Hindlimb muscle (tissue), 1 donor: ENCODE results near the gene TAOK3. TPM values are rescaled to one million over a fixed set of nuclear protein-coding genes. Genes with fewer than 3 reads are reported as not detected.
"Not testable (repeated sequence)": the region's sequence is repeated elsewhere in the genome, so short reads cannot be mapped to it uniquely, and the experiment has no call there.

ENCODE experiments used
- DNase-seq: peaks from one replicate; pipeline ENCODE4 v3.0.0-alpha.2; 2013
- polyA plus RNA-seq: library from polyadenylated mRNA; unstranded; fragments of 120-200 nt; gene quantifications from one replicate; pipeline ENCODE4 v1.2.1, GENCODE V29; 2013; ENCODE audit not compliant: insufficient read length

The TAOK3 gene
- polyA plus RNA-seq, 1 donor: 19.1 TPM

GRCh38 chr12:118290130-118290529, 82.6 kb downstream of the TAOK3 start:
- DNase-seq: no peak

DNA sequence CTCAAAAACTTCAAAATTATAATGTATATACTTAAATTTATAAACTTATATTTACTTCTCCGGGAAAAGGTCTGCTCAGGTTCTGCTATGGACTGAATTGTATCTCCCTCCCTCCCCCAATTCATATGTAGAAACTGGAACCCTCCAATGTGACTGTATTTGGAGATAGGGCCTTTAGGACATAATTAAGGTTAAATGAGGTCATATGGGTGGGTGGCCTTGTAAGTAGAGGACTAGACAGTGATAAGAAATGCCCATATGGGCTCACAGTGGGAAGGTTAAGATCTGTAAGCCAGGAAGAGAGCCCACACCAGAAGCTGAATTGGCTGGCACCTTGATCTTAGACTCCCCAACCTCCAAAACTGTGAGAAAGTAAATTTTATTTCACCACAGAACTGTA, 84.5 kb downstream of the TAOK3 start:
- no peak for DNase-seq

GRCh38 chr12:118287728-118288127, 85.0 kb downstream of the TAOK3 start:
- no peak for DNase-seq

GRCh38 chr12:118282767-118283166, 89.9 kb downstream of the TAOK3 start:
- DNase-seq: no peak

- not testable (repeated sequence) for DNase-seq
These were observed 94.4 kb downstream of the TAOK3 start for GRCh38 chr12:118278288-118278687.

DNA sequence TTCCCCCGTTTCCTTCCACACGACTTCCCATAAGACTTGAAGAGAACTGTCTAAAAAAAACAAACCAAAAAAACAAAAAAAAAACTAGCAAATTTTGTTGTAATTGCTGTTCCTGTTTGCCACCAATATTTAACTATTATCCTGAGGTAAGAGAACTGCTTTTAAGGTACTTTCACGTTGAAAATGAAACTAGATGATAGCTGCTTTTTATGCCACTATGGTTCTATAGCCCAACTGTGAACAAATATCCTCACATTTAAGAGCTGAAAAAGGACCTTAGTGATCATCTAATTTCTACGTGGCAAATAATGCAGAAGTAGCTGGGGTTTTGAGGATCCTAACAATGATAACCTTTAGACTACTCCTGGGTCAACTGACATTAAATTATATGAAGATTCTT, 98.6 kb downstream of the TAOK3 start:
- DNase-seq: no peak

GRCh38 chr12:118271770-118272417, 100.8 kb downstream of the TAOK3 start:
- no peak for DNase-seq

DNA sequence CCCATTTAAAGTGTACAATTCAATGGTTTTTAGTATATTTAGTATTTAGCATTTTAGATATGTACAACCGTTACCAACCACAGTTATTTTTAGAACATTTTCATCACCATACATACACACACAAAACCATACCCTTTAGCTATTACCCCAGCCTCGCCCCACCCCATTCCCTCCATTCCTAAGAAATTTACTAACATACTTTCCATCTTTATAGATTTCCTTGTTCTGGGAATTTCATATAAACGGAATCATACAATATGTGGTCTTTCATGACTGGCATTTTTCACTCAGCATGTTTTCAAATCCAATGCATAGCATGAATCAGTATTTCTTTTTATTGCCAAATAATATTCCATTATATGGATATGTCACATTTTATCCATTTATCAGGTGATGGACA, 101.5 kb downstream of the TAOK3 start:
- no peak for DNase-seq

- no peak for DNase-seq
These were observed 102.9 kb downstream of the TAOK3 start for GRCh38 chr12:118269806-118270205.

DNA sequence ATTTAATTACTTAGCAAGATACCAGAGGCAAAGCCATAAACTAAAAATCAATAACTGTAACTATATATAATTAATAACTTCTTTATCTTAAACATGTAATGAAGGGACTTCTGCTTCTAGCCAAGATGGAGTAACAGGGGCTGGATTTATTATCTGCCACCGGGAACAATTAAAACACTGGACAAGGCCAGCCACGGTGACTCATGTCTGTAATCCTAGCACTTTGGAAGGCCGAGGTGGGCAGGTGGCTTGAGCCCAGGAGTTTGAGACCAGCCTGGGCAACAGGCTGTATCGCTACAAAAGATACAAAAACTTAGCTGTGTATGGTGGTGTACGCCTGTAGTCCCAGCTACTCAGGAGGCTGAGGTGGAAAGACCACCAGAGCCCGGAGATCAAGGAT, 113.6 kb downstream of the TAOK3 start:
- no peak for DNase-seq

- DNase-seq: no peak
These were observed 116.4 kb downstream of the TAOK3 start for GRCh38 chr12:118256352-118256751.

DNA sequence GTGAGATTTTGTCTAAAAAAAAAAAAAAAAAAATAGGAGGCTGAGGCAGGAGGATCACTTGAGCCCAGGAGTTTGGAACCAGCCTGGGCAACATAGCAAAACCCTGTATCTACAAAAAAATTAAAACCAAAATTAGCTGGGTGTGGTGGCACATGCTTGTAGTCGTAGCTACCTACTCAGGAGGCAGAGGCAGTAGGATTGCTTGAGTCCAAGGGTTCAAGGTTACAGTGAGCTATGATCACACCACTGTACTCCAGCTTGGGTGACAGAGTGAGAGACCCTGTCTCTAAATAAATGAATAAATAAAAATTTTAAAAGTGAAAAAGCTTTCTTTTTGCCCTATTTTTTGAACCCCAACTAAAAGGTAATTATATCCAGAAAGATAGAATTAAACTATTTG, 123.2 kb downstream of the TAOK3 start:
- DNase-seq: no peak

- not testable (repeated sequence) for DNase-seq
These were observed 126.8 kb downstream of the TAOK3 start for GRCh38 chr12:118245886-118246285.

DNA sequence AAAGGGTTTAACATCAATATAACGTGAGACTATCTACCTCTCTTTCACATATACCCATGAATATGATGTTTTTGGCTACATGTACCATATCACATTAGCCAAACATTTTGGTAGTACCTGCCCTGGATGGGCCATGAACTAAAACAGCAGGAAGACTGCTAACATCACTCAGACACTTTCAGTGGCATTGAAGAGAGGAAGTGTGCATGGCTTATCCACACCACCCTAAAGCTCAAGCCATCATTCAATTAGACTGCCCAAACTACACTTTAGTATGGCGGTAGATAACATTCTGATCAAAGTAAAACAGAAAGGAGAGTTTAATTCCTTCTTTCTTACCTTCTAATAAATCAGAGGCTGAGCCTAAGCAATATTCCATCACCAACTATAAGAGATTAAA, 133.8 kb downstream of the TAOK3 start:
- no peak for DNase-seq

GRCh38 chr12:118237908-118238307, 134.8 kb downstream of the TAOK3 start:
- no peak for DNase-seq

GRCh38 chr12:118237052-118237665, 135.5 kb downstream of the TAOK3 start:
- peak; percentile 8 for DNase-seq

- no peak for DNase-seq
These were observed 152.0 kb downstream of the TAOK3 start for GRCh38 chr12:118220702-118221101.

DNA sequence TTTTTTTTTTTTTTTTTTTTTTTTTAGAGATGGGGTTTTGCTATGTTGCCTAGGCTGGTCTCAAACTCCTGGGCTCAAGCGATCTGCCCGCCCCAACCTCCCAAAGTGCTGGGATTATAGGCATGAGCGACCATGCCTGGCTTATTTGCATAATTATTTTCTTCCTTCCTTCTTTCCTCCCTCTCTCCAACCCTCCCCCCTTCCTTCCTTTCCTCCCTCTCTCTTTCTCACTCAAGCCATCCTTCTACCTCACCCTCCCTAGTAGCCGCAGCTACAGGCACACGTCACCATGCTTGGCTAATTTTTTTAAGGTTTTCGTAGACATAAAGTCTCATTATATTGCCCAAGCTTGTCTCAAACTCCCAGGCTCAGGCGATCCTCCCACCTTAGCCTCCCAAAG, 152.9 kb downstream of the TAOK3 start:
- no peak for DNase-seq

GRCh38 chr12:118219106-118219505, 153.6 kb downstream of the TAOK3 start:
- no peak for DNase-seq

DNA sequence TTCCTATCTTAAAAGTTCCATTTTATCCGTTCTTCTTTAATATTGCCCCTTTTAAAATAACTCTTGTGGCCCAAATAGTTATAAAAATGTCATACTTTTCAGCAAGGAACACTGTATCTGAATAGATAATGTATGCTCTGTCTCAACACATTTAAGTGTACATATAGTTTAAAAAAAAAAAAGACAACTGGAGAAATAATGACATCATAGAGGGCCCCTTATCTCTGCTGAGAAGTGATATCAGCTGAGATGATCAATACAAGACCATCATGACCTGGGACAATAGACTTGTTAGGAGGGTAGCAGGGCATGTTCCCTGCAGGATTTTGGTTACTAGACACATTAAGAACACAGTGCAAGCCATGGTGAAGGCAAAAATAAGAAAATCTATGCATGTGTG, 159.3 kb downstream of the TAOK3 start:
- DNase-seq: no peak

DNA sequence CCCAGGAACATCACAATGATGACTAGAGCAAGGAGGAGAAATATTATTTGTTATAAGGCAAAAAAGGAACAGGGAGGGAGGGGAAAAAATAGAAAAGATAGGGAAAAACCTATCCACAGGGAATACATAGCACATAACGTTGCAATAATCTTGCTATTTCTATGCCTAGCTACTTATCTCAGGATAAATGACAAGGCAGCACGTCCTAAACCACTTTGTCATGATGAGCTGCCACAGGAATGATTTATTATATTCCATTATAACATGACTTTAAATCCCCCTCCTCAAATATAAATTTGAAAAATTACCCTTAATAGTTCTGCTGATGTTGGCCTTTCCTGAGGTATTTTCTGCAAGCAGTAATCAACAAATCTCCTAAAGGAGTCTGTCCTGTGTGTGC, 160.1 kb downstream of the TAOK3 start:
- no peak for DNase-seq

DNA sequence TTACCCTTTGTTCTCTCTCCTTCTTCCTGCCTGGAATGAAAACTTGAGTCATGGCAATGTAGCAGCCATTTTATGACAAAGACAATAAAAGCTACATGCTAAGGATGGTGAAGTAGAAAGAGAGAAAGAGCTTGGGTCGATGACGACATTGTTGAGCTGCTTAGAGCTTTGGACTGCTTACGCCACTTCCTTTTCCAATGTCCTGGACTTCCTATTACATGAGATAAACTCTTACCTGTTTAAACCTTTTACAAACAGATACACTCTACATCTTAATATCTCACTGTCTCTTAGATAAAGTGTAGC, 166.6 kb downstream of the TAOK3 start:
- no peak for DNase-seq

- DNase-seq: no peak
These were observed 178.7 kb downstream of the TAOK3 start for GRCh38 chr12:118193958-118194357.

DNA sequence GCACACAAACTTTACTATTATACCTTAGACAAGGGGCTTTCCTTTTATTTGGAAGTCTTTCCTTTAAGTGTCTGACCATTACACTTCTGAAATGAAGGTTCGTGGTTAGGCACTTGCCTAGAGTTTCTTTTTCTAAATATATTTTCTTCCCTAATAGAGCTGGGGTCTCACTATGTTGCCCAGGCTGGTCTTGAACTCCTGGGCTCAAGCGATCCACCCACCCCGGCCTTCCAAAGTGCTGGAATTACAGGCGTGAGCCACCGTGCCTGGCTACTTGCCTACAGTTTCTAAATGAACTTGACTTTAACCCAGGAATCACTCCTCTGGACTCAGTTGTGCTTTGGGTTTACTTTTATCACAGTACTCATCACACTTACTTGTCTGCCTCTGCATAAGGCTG, 179.2 kb downstream of the TAOK3 start:
- no peak for DNase-seq

GRCh38 chr12:118190266-118190665, 182.4 kb downstream of the TAOK3 start:
- peak; percentile 47 for DNase-seq
